GM23248 (cell line): ENCODE results near the gene CYREN.

ENCODE experiments used
- EZH2 ChIP-seq: fragments of 200-600 bp; sonication (generic); IDR thresholded peaks from 2 replicates; pipeline ENCODE4 v1.6.1; 2018; ENCODE audit warnings: antibody characterized with exemption, mild to moderate bottlenecking; ENCODE audit not compliant: insufficient read depth, poor library complexity, severe bottlenecking
- EZH2phosphoT487 ChIP-seq: fragments of 200-600 bp; sonication (generic); IDR thresholded peaks from 2 replicates; pipeline ENCODE4 v1.6.1; 2018; ENCODE audit warnings: antibody characterized with exemption, moderate library complexity, mild to moderate bottlenecking, low read depth; ENCODE audit not compliant: insufficient read depth

DNA sequence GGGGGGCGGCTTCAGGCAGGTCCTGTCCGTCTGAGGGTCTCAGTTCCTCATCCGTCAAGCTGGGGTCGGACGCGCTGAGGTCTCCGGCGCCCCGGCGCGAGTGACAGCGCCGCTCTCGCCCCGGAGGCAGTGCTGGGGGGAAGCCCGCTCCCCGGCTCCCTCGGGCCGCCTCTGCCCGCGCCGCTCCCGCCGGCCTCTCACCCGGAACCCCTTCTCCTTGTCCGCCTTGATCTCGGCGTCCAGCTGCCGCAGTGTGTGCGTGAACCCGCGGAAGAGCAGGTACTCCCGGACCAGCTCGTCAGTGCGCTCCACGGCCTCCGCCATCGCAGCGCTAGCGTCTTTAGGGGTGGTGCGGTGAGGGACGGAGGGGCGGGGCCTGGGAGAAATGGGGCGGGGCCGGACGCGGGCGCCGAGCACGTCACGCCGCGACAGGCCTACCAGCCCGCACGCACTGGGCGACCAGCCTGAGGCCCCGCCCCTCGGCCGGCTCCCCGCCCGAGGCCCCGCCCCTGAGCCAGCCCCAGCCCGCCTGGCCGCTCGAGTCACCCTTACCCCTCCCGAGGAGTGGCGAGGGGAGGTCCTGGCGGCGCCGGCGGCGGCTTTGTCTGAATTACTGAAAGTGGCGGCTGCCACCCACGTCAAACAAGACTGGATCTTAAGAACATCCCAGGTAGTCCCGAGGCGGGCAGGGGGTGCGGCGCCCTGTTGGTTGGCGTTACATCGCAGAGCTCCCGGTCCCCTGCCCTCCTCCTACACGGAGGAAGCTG lies 40.9 kb upstream of the CYREN start, which contains the start of gene WDR91:
- no peak for TF ChIP-seq EZH2phosphoT487
- no peak for TF ChIP-seq EZH2
